ENCODE results near the gene LBHD2.
A peak's percentile ranks its signal among the peaks of the same experiment; 100 is the strongest.
"Not testable (repeated sequence)": the region's sequence is repeated elsewhere in the genome, so short reads cannot be mapped to it uniquely, and the experiment has no call there.

Gene LBHD2

DNA sequence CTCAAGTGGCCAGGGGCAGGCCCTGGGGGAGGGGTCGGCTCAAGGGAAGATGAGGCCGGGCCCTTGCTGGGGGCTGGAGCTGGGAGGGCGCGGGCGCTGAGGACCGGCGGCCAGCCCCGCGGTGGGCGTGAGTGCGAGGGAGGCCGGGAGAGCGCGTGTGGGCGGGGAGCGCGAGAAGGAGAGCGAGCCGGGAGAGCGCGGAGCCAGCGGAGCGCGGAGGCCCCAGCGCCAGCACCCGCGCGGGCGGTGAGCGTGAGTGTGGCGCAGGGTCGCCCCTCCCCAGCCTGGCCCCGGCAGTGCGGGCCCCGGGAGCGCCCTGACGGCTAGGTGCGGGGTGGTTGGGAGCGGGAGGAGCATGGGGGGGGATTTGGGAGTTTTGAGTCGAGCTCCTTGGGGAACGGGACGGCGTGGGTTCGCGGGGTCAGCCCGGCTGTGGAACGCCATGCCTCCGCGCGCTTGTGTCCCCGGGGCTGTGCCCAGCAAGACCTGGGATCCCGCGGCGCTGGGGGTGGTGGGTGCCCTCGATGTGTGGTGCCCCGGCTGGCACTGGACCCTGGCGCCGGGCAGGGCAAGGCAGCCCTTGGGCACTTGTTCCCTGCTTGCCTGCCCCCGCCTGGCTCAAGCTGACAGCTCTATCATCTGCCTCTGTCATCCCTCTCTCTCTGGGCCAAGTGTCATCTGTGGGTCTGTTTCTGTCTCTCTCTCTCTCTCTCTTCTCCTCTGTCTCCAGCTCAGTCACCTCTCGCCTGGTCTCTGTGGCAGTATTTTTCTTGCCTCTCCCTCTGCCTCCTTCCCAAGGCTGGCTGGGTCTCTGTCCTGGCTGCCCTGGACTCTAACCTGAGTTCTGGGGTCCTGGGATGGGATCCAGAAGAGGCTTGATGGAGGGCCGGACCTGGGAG lies at the start of gene LBHD2:
Gene LBHD2, plus strand, starts transcription at position 190 of the 899 bp plus-strand sequence. CDS start 1,803 bp downstream, outside the sequence.
- no peak for DNase-seq

- no peak for DNase-seq
Observed at GRCh38 chr14:103041464-103041863, 42.5 kb upstream of the LBHD2 start.

DNA sequence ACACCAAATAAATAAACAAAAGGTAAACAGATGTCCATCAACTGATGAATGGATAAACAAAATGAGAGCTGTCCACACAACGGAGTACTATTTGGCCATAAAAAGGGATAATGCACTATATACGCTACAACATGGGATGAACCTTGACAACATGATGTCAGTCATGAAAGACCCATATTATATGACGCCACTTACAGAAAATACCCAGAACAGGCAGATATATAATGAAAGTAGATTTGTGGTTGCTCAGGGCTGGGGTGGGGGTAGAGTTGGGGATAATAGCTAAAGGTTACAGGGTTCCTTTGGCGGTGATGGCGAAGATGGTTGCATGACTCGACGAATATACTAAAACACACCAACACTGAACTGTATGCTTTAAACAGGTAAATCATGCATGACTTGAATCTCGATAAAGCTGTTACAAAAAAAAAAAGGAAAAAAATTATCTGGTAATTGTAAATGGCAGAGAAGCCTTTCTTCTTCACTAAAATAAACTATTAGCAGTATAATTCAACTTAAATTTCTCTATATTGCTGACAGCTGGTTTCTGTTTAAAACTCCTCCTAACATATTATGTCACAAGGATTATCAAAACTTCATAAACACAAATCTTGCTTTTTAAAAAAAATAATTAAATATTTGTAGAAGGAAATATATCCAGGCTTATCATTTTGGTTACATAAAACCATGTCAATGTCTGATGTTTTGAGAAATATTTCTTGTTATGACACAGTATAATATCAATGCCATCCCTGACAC lies 40.6 kb upstream of the LBHD2 start:
- DNase-seq, result no peak

DNA sequence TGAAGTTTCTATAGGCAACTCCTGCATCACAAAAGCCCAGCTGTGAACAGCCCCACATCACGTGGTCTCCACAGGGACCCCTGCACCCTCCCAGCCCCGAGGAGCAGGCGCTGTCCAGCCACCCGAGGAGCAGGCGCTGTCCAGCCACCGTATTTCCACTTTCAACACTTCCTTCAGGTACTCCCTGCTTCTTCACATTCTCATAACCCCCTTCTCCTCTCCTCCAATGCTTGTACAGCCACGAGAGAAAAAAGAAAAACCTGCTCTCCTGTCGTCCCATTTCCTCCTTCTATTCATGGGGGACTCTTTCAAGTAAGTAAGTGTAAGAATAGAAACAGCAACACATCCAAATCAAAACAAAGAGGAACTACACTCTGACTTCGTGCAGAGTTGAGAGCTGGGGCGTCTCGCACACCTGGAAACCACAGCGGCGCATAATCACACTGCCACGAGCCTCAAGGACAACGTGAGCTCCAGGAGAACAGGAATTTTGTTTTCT lies 38.6 kb upstream of the LBHD2 start:
- no peak for DNase-seq

DNA sequence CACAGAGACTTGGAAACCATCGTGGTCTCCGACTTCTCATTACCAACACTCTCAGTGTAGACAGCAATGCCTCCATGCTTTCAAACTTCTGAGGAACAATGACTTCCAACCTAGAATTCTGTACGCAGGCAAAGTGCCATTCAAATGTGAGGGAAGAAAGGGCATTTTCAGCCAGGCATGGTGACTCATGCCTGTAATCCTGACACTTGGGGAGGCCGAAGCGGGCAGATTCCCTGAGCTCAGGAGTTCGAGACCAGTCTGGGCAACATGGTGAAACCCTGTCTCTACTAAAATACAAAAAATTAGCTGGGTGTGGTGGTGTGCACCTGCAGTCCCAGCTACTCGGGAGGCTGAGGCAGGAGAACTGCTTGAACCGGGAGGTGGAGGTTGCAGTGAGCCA lies 36.6 kb upstream of the LBHD2 start:
- not testable (repeated sequence) for DNase-seq

GRCh38 chr14:103050935-103051334 lies 33.1 kb upstream of the LBHD2 start:
- DNase-seq, result no peak

- DNase-seq, result no peak
Observed at GRCh38 chr14:103052407-103052806, 31.6 kb upstream of the LBHD2 start.

DNA sequence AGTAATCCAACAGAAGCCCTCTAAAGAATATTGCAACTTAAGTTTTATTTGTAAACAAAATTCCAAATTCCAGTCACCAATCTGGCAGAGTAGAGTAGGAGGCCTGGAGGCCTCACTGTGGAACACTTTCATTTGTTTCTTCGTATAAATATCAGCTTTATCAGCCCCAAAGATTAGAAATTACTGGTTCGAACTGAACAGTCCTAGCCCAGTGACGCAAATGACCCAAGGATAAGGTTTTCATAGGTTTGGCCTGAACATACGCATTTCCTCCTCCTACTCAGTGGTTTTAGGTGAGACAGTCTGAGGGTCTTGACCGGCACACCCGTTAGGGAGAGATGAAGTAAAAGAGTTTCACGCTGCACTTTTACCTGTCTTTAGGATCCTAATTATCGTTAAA lies 28.3 kb upstream of the LBHD2 start:
- no peak for DNase-seq

- no peak for DNase-seq
Observed at GRCh38 chr14:103056322-103057027, 27.5 kb upstream of the LBHD2 start.

GRCh38 chr14:103057028-103057371 lies 27.0 kb upstream of the LBHD2 start:
- no peak for DNase-seq

GRCh38 chr14:103057372-103058163 lies 26.4 kb upstream of the LBHD2 start, which contains the start of gene CDC42BPB:
Gene CDC42BPB (minus strand): TSS chr14:103057549. CDS start chr14:103057173, 376 bp downstream.
- DNase-seq, result peak; percentile 45 to 53

GRCh38 chr14:103058164-103059055 lies 25.6 kb upstream of the LBHD2 start:
- no peak for DNase-seq

DNA sequence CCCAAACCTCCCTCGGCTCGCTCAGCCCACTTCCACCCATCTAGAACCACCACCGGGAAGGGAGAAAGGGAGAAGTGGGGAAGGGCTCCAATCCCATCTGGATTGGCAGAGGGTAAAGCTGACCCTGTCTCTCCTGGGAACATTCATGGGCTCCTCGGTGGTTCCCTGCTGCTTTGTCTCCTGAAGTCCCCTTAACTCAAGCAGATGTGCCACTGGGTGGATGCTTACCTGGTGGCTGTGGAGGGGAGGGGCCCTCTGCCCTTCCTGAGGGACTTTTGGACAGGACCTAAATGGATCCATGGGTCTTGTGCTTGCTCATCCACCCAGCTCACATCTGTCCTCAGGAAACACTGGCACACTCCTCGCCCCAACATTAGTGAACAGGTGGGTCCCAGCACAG lies 24.5 kb upstream of the LBHD2 start:
- no peak for DNase-seq

- DNase-seq, result no peak
Observed at GRCh38 chr14:103061482-103061976, 22.5 kb upstream of the LBHD2 start.

GRCh38 chr14:103064436-103064835 lies 19.6 kb upstream of the LBHD2 start:
- no peak for DNase-seq

DNA sequence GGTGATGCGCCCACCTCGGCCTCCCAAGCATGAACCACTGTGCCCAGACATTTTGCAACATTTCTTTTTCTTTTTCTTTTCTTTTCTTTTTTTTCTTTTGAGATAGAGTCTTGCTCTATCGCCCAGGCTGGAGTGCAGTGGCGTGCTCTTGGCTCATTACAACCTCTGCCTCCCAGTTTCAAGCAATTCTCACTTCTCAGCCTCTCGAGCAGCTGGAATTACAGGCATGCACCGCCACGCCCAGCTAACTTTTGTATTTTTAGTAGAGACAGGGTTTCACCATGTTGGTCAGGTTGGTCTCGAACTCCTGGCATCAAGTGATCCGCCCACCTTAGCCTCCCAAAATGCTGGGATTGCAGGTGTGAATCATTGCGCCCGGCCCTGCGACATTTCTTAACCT lies 19.0 kb upstream of the LBHD2 start:
- no peak for DNase-seq

DNA sequence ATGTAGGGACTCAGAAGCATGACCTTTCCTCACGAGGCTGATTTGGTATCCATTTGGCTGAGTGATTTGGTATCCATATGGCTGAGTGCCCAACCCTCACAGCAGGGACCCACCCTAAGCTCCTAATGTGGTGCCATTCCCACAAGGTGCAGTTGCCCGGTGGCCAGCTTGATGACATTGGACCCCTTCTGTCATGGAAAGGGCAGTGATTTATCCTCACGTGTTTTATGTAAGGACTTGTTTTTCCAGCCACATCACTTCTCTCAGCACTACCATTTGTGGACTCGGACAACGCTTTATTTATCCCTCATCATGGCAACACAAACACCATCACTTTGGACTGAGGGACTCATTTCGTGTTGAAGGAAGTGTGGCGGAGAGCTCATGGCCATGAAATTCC lies 18.1 kb upstream of the LBHD2 start:
- DNase-seq, result no peak

- DNase-seq, result no peak
Observed at GRCh38 chr14:103066399-103066798, 17.6 kb upstream of the LBHD2 start.

- DNase-seq, result no peak
Observed at GRCh38 chr14:103067231-103067954, 16.6 kb upstream of the LBHD2 start.

DNA sequence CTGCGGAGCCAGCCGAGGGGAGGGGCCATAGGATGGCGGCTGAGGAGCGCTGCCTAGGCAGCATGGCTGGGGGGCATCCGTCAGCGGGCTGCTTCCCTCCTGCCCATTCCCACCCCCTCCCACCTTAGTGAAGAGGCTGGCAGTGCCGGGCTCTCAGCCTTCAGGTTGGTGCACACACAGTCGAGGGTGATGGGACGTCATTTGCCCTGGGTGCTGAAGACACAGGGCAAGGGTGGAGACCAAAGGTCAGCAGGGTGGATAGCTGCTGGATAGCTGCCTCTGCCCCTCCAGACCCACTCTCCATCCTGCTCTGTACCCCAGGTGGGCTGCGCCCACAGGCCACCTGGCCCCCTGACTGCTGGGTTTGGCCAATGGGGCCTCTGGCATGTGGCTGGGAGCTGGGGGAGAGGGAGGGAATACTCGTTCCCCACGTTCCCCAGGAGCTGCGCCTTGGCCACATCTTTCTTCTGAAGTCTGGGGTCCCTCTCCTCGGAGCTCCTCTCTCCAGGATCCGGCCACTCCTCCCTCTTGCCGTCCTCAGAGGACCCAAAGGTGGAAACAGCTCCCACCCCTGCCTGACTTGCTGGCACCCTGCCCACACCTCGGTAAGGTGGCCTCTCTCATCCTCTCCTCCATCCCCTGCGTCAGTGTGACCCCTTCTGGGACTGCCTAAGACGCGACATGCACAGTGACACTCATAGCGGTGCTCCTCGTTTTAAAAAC lies 15.5 kb upstream of the LBHD2 start:
- DNase-seq, result no peak
